Upper lobe of left lung (tissue), 4 donors: ENCODE results near the gene ATP2A2.

ENCODE experiments used
- CTCF ChIP-seq, 6 experiments: fragments of 450-650 bp in 4 of 6; fragments of 200-600 bp in 2 of 6; sonication (generic) in 2 of 6; IDR thresholded peaks; one replicate each; pipeline ENCODE4 v1.5.1; 2016 to 2019; ENCODE audit warnings: antibody characterized with exemption in 6 of 6
- EP300 ChIP-seq, 4 donors: sonication (generic); formaldehyde crosslinking; IDR thresholded peaks; one replicate each; pipeline ENCODE4 v1.5.1; 2017; ENCODE audit warnings: antibody characterized with exemption in 4 of 4, control low read depth in 2 of 4
- POLR2A ChIP-seq, 4 donors: fragments of 450-650 bp; IDR thresholded peaks; one replicate each; pipeline ENCODE4 v1.5.1; 2016 to 2017; ENCODE audit warnings: antibody characterized with exemption in 4 of 4, mild to moderate bottlenecking in 2 of 4
- POLR2AphosphoS5 ChIP-seq, 2 donors: sonication (generic); formaldehyde crosslinking; IDR thresholded peaks; one replicate each; pipeline ENCODE4 v1.5.1; 2017; ENCODE audit warnings: antibody characterized with exemption in 2 of 2

GRCh38 chr12:110354172-110354780 is 73.2 kb downstream of the ATP2A2 start:
- TF ChIP-seq CTCF (IDR thresholded peaks at IDR 0.05) (no peak), POLR2A (IDR thresholded peaks at IDR 0.05) (no peak), POLR2AphosphoS5 (IDR thresholded peaks at IDR 0.05) (no peak), EP300 (IDR thresholded peaks at IDR 0.05) (no peak)
